HG02885 (cell line): ENCODE data around the gene VARS1.
A peak's percentile ranks its signal among the peaks of the same experiment; 100 is the strongest.
"Not testable (repeated sequence)": the region's sequence is repeated elsewhere in the genome, so short reads cannot be mapped to it uniquely, and the experiment has no call there.

ENCODE experiments used
- ATAC-seq: cut with Tn5 transposase; IDR thresholded peaks from one replicate; pipeline ENCODE4 v1.9.1; 2021; ENCODE audit warnings: mild to moderate bottlenecking; ENCODE audit not compliant: unreplicated experiment, poor library complexity

Gene VARS1

GRCh38 chr6:31795616-31796298, at the start of gene VARS1:
Gene VARS1 (minus strand): TSS chr6:31795752. CDS start chr6:31795217, 535 bp downstream.
- peak; percentile 78 for ATAC-seq

- no peak for ATAC-seq
These were observed 49.0 kb upstream of the VARS1 start for GRCh38 chr6:31844507-31844906.

GRCh38 chr6:31842053-31842452, 46.5 kb upstream of the VARS1 start:
- no peak for ATAC-seq

- ATAC-seq = not testable (repeated sequence)
These were observed 44.2 kb upstream of the VARS1 start for GRCh38 chr6:31839779-31840126.

DNA sequence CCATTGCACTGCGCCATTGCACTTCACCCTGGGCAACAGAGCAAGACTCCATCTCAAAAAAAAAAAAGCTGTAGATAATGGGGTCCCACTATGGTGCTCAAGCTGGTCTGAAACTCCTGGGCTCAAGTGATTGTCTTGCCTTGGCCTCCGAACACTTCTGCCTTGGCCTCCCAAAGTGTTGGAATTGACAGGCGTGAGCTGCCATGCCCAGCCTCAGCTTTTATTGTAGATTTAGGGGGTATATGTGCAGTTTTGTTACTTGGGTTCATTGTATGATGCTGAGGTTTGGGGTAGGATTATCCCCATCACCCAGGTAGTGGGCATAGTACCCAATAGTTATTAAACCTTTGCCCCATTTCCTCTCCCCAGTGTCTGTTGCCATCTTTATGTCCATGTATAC, 43.4 kb upstream of the VARS1 start:
- no peak for ATAC-seq

- ATAC-seq = not testable (repeated sequence)
These were observed 42.6 kb upstream of the VARS1 start for GRCh38 chr6:31838114-31838553.

- no peak for ATAC-seq
These were observed 42.0 kb upstream of the VARS1 start for GRCh38 chr6:31837369-31838113.

DNA sequence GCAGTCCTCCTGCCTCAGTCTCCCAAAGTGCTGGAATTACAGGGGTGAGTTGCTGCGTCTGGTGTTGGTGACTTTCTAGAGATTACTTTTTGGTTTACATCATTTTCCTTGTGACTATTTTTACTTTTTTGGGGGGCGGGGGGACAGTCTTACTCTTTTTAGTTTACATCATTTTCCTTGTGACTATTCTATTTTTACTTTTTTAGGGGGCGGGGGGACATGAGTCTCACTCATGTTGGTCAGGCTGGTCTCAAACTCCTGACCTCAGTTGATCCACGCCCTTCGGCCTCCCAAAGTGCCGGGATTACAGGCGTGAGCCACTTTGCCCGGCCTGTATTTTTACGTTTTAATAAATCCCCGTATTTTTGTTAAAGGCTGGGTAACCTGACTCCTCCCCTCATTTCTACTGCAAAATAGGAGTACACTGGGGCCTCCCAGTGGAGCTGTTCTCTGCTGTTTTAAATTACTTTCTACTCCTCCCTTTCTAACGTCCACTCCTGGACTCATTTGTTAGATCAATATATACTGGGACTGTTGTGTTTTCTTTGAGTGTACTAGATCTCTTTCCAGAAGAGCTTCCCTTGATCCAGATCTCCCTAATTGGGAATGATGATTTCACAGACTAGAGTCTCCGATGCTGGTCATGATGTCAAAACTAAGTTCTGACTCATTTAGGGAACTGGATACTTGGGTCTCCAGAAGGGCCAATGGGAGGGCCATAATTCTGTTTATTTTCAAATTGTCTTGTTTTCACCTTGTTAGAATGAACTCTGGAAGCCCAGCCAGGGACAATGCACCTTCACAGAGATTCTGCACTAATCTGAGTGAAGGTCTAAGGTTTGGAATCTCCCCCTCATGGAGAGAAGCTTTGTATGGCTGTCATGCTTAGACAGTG, 41.2 kb upstream of the VARS1 start:
- no peak for ATAC-seq

- no peak for ATAC-seq
These were observed 40.5 kb upstream of the VARS1 start for GRCh38 chr6:31836047-31836473.

GRCh38 chr6:31834367-31835250, 39.1 kb upstream of the VARS1 start:
- peak; percentile 57 for ATAC-seq

- no peak for ATAC-seq
These were observed 36.0 kb upstream of the VARS1 start for GRCh38 chr6:31831350-31832215.

DNA sequence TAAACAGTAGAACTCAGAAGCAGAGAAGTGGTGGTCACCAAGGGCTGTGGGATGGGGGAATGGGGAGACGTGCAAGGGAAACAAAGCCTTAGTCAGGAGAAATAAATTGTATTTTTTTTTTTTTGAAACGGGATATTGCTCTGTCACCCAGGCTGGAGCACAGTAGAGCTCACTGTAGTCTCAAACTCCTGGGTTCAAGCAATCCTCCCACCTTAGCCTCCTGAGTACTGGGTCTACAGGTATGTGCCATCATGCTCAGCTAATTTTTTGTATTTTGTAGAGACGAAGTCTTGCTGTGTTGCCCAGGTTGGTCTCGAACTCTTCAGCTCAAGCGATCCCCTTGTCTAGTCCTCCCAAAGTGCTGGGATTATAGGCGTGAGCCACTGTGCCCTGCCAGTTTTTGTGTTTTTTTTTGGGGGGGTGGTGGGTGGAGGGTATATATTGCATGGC, 35.4 kb upstream of the VARS1 start:
- no peak for ATAC-seq

GRCh38 chr6:31829633-31830283, 34.2 kb upstream of the VARS1 start:
- ATAC-seq = no peak

DNA sequence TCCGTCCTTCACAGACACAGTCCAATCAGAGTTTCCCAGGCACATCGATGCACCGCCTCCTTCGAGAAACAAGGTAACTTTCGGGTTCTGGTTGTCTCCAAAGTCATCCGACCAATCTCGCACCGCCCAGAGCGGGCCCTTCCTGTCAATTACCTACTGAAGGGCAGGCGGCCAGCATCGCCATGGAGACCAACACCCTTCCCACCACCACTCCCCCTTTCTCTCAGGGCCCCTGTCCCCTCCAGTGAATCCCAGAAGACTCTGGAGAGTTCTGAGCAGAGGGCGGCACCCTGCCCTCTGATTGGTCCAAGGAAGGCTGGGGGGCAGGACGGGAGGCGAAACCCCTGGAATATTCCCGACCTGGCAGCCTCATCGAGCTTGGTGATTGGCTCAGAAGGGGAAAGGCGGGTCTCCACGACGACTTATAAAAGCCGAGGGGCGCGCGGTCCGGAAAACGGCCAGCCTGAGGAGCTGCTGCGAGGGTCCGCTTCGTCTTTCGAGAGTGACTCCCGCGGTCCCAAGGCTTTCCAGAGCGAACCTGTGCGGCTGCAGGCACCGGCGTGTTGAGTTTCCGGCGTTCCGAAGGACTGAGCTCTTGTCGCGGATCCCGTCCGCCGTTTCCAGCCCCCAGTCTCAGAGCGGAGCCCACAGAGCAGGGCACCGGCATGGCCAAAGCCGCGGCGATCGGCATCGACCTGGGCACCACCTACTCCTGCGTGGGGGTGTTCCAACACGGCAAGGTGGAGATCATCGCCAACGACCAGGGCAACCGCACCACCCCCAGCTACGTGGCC, 31.9 kb upstream of the VARS1 start, which contains the start of gene HSPA1B:
TSS of gene HSPA1B (plus strand) at position 453 of the 794 bp plus-strand sequence. CDS start at position 666, 213 bp downstream.
- ATAC-seq = peak; percentile 70

DNA sequence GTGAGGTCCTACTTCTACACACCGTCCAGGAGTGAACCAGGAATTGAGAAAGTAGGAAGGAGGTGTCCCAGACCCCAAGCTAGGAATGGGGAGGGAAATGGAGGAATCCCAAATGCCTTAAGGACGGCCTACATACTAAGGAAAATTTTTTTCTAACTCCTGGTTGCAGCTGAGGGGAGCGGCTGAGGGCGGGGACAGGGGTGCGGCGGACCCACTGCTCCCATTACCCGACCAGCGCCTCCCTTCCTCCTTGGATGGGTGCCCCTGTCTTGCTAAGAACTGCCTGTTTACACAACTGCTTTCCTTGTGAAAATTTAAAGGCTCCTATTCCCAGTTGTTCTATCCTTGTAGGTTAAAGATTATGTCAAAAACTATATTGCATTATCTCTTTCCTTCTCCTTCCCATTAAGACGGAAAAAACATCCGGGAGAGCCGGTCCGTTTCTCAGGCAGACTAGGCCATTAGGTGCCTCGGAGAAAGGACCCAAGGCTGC, 31.3 kb upstream of the VARS1 start:
- ATAC-seq = no peak

GRCh38 chr6:31825553-31825952, 30.0 kb upstream of the VARS1 start:
- no peak for ATAC-seq

- not testable (repeated sequence) for ATAC-seq
These were observed 28.1 kb upstream of the VARS1 start for GRCh38 chr6:31823592-31824196.
